ENCODE data around the gene SERPINB5.

Gene SERPINB5

DNA sequence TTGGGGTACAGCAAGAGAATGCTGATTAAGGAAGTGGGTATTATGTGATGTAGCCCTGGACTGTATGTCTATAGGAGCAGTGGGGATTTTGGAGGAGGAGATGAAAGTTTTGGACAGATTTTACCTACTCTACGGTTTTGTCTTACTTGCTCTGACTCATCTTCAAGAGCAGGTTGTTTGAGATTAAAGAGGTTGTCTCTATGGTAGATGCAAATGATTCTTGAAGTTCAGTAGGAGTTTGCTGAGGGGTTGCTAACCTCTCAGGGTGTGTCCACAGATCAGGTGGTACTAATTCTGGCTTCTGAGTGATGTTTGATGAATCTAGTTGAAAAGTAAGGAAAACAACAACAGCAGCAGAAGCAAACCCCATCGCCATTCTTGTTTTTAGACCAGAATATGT, 55.7 kb downstream of the SERPINB5 start:
- no peak for DNase-seq

DNA sequence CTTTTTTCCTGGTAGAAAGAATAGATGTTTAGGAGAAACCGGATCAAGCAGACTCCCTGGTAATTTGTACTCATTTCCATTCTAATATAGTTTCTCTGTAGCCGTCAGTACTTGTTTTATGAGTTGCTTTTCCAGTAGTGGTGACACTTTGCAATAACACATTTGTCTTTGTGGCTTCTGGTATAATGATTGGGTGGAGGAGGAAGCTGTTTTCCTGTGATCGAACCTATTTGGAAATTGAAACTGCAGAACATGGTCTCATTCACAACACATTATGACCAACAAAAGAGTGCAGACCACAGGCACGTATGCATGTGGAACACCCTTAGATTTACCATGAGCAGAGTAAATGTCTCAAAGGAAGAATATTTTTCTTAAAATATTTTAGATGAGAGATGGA, 57.9 kb downstream of the SERPINB5 start:
- DNase-seq, result no peak

DNA sequence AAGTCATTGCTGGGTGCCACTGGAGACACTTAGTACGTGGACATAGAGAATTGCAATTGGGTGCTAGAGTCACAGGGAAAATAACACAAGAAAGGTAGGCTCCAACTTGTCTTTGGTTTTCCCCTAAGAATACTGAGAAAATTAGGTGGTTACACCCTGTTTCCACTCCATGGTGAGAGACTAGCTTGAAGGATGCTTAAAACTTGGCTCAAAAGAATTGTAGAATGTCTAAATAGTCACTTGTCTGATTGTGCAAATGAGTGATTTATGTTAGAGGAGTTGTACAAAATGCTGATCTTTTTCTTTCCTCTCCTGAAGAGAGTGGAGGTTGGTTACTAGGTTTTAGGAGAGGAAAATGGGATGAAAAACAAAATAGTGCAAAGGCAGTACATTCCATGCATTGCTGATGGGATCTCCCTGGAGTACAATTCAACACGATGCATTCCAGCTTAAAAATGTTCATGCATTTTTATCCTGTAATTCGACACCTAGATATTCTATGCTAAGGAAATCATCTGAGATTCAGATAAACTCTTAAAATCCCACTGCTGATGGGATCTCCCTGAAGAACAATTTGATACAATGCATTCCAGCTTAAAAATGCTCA, 63.2 kb downstream of the SERPINB5 start:
- DNase-seq, result no peak

DNA sequence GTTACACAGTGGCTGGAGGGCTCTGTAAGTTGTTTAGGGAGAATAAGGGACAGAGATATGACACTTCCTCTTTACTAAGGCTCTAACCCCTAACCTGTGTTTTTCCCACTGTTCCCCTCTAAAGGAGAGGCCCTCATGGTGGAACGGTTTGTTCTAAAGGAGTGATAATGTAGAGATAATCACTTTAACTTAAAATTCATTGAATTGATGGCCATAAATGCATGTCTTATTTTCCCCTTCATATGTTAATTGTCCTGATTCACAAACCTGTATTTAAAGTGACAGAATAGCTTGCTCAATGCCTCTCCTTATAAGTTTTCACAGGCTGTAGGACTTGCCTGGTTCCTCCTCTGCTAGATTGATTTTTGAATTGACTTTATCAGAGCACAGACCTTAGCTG, 65.3 kb downstream of the SERPINB5 start, which contains the start of gene SERPINB12:
Gene SERPINB12 (plus strand): TSS at position 301 of the 400 bp plus-strand sequence. CDS start 13,791 bp downstream, outside the sequence.
- no peak for DNase-seq

DNA sequence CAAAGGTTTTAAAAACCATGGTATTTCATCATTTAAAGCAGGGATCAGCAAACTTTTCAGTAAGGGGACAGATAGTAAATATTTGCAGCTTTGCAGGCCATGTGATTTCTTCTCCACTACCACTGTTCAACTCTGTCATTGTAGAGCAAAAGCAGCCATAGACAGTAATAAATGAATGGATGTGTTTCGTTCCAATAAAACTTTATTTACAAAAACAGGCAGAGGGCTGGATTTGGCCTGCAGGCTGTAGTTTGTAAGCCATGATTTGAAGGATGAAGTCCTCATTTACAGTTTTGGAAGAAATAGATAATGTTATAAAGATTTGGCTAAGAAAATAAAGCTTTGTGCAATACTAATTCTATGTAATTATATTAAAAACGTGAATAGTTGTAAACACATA, 67.3 kb downstream of the SERPINB5 start:
- no peak for DNase-seq

DNA sequence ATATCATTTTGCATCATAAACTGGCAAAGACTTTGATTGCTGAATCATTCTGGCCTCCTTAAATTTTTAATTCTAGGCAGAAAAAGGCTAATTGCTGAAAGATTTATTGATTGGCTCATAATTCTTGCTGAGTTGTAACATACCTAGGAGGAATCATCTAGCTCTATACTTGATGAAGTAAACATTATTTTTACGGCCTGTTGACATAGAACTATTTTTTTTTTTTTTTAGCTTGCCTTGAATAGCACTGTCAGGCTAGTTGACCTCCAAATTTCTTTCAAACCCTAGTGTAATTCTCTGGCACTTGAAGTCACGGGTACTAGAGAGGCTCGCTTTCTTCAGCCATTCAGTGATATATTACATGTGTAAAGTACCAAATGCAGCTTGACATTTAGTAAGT, 68.2 kb downstream of the SERPINB5 start:
- DNase-seq, result no peak

DNA sequence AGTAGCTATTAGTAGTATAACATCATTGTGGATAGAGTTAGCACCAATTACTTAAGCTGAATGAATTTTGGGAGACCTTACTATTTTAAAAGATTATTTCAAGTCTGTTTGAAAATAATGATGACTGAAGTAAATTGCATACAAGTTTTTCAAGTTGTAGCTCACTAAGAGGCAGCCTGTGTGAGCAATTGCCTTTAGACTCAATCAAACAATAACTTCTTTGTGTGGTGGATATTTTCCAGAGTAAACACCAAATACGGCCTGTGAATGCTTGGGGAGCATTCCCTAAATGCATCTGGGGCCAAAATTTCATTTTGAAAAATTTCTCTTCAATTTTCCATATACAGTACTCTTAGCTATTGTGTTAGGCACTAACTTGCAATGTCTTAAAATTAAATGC, 73.3 kb downstream of the SERPINB5 start:
- no peak for DNase-seq

DNA sequence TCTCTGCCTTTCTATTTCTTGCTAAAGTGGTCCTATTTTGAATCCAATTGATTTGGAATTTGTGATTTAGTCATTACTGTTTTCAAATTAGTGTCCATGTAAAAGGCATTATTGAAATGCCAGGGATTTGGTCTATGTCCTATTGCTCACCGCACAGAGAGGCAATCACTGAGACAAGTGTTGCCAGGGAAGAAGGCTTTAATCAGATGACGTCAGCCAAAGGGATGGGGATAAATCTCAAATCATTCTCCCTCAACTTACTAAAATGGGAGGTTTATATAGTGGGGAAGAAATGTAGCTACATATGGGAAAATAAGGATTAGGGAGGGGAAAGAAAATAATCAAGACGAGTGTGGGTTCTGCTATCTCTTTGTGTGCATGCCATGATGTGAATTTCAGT, 75.0 kb downstream of the SERPINB5 start:
- DNase-seq, result no peak

DNA sequence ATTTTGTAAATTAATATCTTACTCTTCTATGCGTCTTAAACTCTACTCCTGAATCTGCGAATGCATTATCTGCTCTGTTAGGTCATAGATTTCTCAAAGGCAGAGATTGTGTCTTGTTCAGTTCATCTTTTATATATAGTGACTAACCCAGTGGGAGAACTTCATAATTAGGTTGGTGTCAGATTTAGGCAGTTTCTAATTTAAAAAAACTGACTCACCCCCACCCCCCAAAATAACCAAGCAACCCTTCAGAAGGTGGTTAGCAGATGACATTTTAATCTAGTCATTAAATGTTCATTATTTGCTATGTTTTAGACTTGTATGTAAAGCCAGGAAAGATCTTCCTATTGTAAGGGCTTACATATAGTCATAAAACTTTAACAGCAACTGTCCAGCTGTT, 75.8 kb downstream of the SERPINB5 start:
- DNase-seq, result no peak

DNA sequence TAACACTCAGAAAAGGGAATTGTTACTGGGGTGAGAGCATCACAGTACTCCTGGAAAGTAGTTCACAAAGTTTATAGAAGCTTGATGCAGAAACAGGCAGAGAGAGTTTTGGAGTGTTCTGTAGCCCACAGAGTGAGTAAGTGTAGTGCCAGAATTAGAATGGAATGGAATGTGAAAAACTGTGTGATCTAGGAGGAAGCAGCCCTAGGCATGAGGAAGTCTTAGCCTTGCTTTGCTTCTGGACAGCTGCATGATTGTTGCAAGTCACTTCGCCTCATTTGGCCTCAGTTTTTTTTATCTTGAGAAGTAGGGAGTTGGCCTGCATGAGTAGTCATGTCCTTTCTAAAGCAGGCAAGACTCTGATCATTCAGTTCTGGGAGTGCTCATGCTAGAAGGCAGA, 76.3 kb downstream of the SERPINB5 start:
- no peak for DNase-seq
